HCT116 (cell line): ENCODE results near the gene MEAK7. TPM values are rescaled to one million over a fixed set of nuclear protein-coding genes. Genes with fewer than 3 reads are reported as not detected.
A peak's percentile ranks its signal among the peaks of the same experiment; 100 is the strongest.

Experiments used
- ATAC-seq: fragments of 200-7000 bp; cut with Tn5 transposase; 2 replicates; pipeline ENCODE4 v1.9.1; 2020; ENCODE audit warnings: mild to moderate bottlenecking, moderate library complexity
- BruUV-seq: library from RNA; stranded (reverse); fragments of 400-500 nt; replicated peaks from 2 replicates; lab custom pipeline; 2021; lab: Mats Ljungman, UMichigan
- CTCF ChIA-PET: fragments of 300-600 bp; sonication (Branson Sonifier 250); formaldehyde crosslinking; loops from one replicate; lab custom pipeline; 2021; ENCODE audit warnings: antibody characterized with exemption; lab: Charles Lee
- POLR2A ChIA-PET: fragments of 300-600, 350-600 bp; sonication (Branson Sonifier 250); formaldehyde crosslinking; loops from one replicate; lab custom pipeline; 2021; ENCODE audit warnings: antibody characterized with exemption; lab: Charles Lee
- RAD21 ChIA-PET, 2 experiments: fragments of 300-600 bp; sonication (Branson Sonifier 250); formaldehyde crosslinking; loops; one replicate each; lab custom pipeline; 2023; ENCODE audit warnings: low total read pairs in 2 of 2; ENCODE audit not compliant: uncharacterized antibody in 2 of 2, unreplicated experiment in 2 of 2, low non-redundant PET in 1 of 2; lab: Charles Lee
- DNase-seq: peaks from one replicate; pipeline ENCODE4 v3.0.0-alpha.2; 2010; ENCODE audit warnings: low read depth, low spot score
- H2AFZ ChIP-seq: fragments of 200-600 bp; shearing (Covaris generic), sonication (generic); 2 replicates; pipeline ENCODE4 v1.6.1; 2017; ENCODE audit warnings: low read depth, mixed run types, mixed read lengths, antibody characterized with exemption, low read length; ENCODE audit not compliant: poor library complexity, severe bottlenecking
- H3K27ac ChIP-seq: 2 replicates; pipeline ENCODE4 v1.5.1; 2012; ENCODE audit warnings: low read depth, low read length
- H3K27me3 ChIP-seq: fragments of 200-600 bp; sonication (generic); 2 replicates; pipeline ENCODE4 v1.6.1; 2016; ENCODE audit warnings: mixed run types, low read length, mixed read lengths; ENCODE audit not compliant: insufficient read depth
- H3K36me3 ChIP-seq, 2 experiments: fragments of 200-500 bp in 1 of 2; fragments of 200-600 bp in 1 of 2; sonication (Bioruptor generic) in 1 of 2; sonication (generic) in 1 of 2; 2 replicates each; pipeline versions ENCODE4 v1.5.1 to v1.6.1; 2014 to 2016; ENCODE audit warnings: low read length in 2 of 2, inconsistent platforms in 1 of 2, mixed read lengths in 1 of 2, mixed run types in 1 of 2; ENCODE audit not compliant: insufficient read depth in 2 of 2, control insufficient read depth in 1 of 2
- H3K4me1 ChIP-seq, 2 experiments: fragments of 200-600 bp in 1 of 2; sonication (generic) in 1 of 2; 2 replicates each; pipeline versions ENCODE4 v1.5.1 to v1.6.1; 2012 to 2017; ENCODE audit warnings: low read length in 2 of 2, inconsistent platforms in 1 of 2, mild to moderate bottlenecking in 1 of 2, mixed read lengths in 1 of 2, mixed run types in 1 of 2, moderate library complexity in 1 of 2; ENCODE audit not compliant: insufficient read depth in 2 of 2, control insufficient read depth in 1 of 2
- H3K4me2 ChIP-seq: fragments of 200-600 bp; sonication (generic); 2 replicates; pipeline ENCODE4 v1.6.1; 2017; ENCODE audit warnings: mixed run types, low read length, mixed read lengths
- H3K4me3 ChIP-seq, 2 experiments: fragments of 200-600 bp in 1 of 2; sonication (generic) in 1 of 2; replicated peaks in 1 of 2; 2 replicates each; pipeline ENCODE4 v1.5.1; 2011 to 2016; ENCODE audit warnings: low read length in 2 of 2, control low read depth in 1 of 2, low read depth in 1 of 2, mild to moderate bottlenecking in 1 of 2, mixed read lengths in 1 of 2, mixed run types in 1 of 2
- H3K79me2 ChIP-seq: fragments of 200-600 bp; sonication (generic); 2 replicates; pipeline ENCODE4 v1.6.1; 2017; ENCODE audit warnings: mild to moderate bottlenecking, mixed run types, low read length, moderate library complexity, mixed read lengths; ENCODE audit not compliant: insufficient read depth
- H3K9ac ChIP-seq: fragments of 200-600 bp; sonication (generic); 2 replicates; pipeline ENCODE4 v1.6.1; 2016; ENCODE audit warnings: low read length, mixed read lengths
- H3K9me2 ChIP-seq: fragments of 200-600 bp; sonication (generic), shearing (Covaris generic); 2 replicates; pipeline ENCODE4 v1.6.1; 2017; ENCODE audit warnings: mixed run types, mild to moderate bottlenecking, moderate library complexity; ENCODE audit not compliant: insufficient read depth
- H3K9me3 ChIP-seq, 2 experiments: fragments of 200-500 bp in 1 of 2; fragments of 200-600 bp in 1 of 2; sonication (Bioruptor generic) in 1 of 2; sonication (generic) in 1 of 2; 2 replicates each; pipeline ENCODE4 v1.6.1; 2014 to 2017; ENCODE audit warnings: low read length in 2 of 2, mixed read lengths in 2 of 2, inconsistent platforms in 1 of 2, low read depth in 1 of 2, mild to moderate bottlenecking in 1 of 2, mixed run types in 1 of 2, moderate library complexity in 1 of 2; ENCODE audit not compliant: control insufficient read depth in 1 of 2, insufficient read depth in 1 of 2
- H4K20me1 ChIP-seq: fragments of 200-600 bp; sonication (generic), shearing (Covaris generic); 2 replicates; pipeline ENCODE4 v1.6.1; 2017; ENCODE audit warnings: mixed run types, mild to moderate bottlenecking, moderate library complexity; ENCODE audit not compliant: insufficient read depth
- ATF3 ChIP-seq: IDR thresholded peaks from 2 replicates; pipeline ENCODE4 v1.6.1; 2012
- CEBPB ChIP-seq: IDR thresholded peaks from 2 replicates; pipeline ENCODE4 v1.6.1; 2012; ENCODE audit warnings: low read depth
- CTCF ChIP-seq, 3 experiments: fragments of 200-600 bp in 1 of 3; sonication (generic) in 1 of 3; IDR thresholded peaks in 2 of 3; conservative IDR thresholded peaks in 1 of 3; 2 replicates each; pipeline ENCODE4 v1.5.1; 2012 to 2017; ENCODE audit warnings: low read depth in 2 of 3, low read length in 2 of 3, antibody characterized with exemption in 1 of 3, borderline replicate concordance in 1 of 3, control low read depth in 1 of 3, mild to moderate bottlenecking in 1 of 3, mixed read lengths in 1 of 3, mixed run types in 1 of 3, moderate library complexity in 1 of 3; ENCODE audit not compliant: insufficient read depth in 1 of 3
- EGR1 ChIP-seq: IDR thresholded peaks from 2 replicates; pipeline ENCODE4 v1.6.1; 2012; ENCODE audit warnings: low read depth
- MAX ChIP-seq: IDR thresholded peaks from 2 replicates; pipeline ENCODE4 v1.6.1; 2012
- POLR2AphosphoS5 ChIP-seq: IDR thresholded peaks from 2 replicates; pipeline ENCODE4 v1.6.1; 2011; ENCODE audit warnings: mild to moderate bottlenecking, low read depth, low read length, moderate library complexity
- SIN3A ChIP-seq: IDR thresholded peaks from 2 replicates; pipeline ENCODE4 v1.6.1; 2012; ENCODE audit warnings: low read depth
- TCF7L2 ChIP-seq: IDR thresholded peaks from 2 replicates; pipeline ENCODE4 v1.7.0; 2011; ENCODE audit warnings: borderline replicate concordance, inconsistent platforms; ENCODE audit not compliant: insufficient read depth, insufficient read length; ENCODE audit errors: extremely low read depth
- ZFX ChIP-seq: fragments of 450-650 bp; IDR thresholded peaks from 2 replicates; pipeline ENCODE4 v1.6.1; 2017
- ZNF274 ChIP-seq: fragments of 200-500 bp; sonication (Bioruptor generic); IDR thresholded peaks from 2 replicates; pipeline ENCODE4 v1.6.1; 2014; ENCODE audit warnings: mild to moderate bottlenecking, low read depth, low read length, inconsistent platforms
- intact Hi-C: fragments of 100-400 bp; cut with micrococcal nuclease; formaldehyde crosslinking; loops from 2 replicates; pipeline ENCODE4 v1.10.0; 2022
- total RNA-seq: library from RNA; stranded (reverse); gene quantifications from one replicate; pipeline ENCODE4 v1.2.1, GENCODE V29; 2021; ENCODE audit not compliant: unreplicated experiment

MEAK7 gene
- total RNA-seq, 1 experiment from 2014 or later = 32.2 TPM

- no peaks in the 10 kb centered on the region for H3K9me3 ChIP-seq
- H3K9me2 ChIP-seq = no peaks in the 10 kb centered on the region
- ChIA-PET RAD21 (interaction anchor here (1.4 to 2.1 kb wide), 4 partner anchors 11 to 228 kb away, joined by 4 to 10 read pairs (median 6); no protein-coding TSS in a partner anchor), CTCF (interaction anchor here (0.8 to 3.1 kb wide), 28 partner anchors 9 to 552 kb away, joined by 3 to 40 read pairs (median 5); partner anchors contain the start of genes COTL1, MBTPS1, OSGIN1 and TAF1C), POLR2A (interaction anchor here (1.3 to 1.5 kb wide), 3 partner anchors 114 to 389 kb away, joined by 3 to 5 read pairs (median 5); partner anchors contain the start of gene MBTPS1)
- H3K9ac ChIP-seq = peak overlapping the region; percentile 93
- no peaks in the 10 kb centered on the region for H4K20me1 ChIP-seq
- intact Hi-C loops = loop anchor here (1.0 to 10.0 kb wide), 2 partner anchors 228 to 551 kb away; partner anchors contain the start of gene OSGIN1
- no peak for ATAC-seq
- H3K79me2 ChIP-seq = peaks cover 22% of the 10 kb centered on the region
- peaks cover 47 to 60% of the 10 kb centered on the region in 2 experiments for H3K4me1 ChIP-seq
- DNase-seq = no peak
- H3K36me3 ChIP-seq = no peaks in the 10 kb centered on the region; a peak in 1 of 4 replicates
- no TSS peak for BruUV-seq
- no peaks in the 10 kb centered on the region for H3K27me3 ChIP-seq
- peak overlapping the region; percentile 95 for H3K4me2 ChIP-seq
- peak overlapping the region; percentile 88 to 98 for H3K4me3 ChIP-seq
- H3K27ac ChIP-seq = peak overlapping the region; percentile 82
- TF ChIP-seq ZFX (no peak), POLR2AphosphoS5 (no peak), ATF3 (no peak), ZNF274 (no peak), MAX (no peak), CTCF (IDR thresholded peaks at IDR 0.05 in 2 of 3, conservative IDR thresholded peaks at IDR 0.05 in 1 of 3; ENCODE audit: borderline replicate concordance in 1 of 3, insufficient read depth in 1 of 3, low read depth in 2 of 3, low read length in 2 of 3) (no peak), TCF7L2 (no peak), SIN3A (no peak), CEBPB (no peak), EGR1 (no peak)
- no peak overlapping the region for H2AFZ ChIP-seq
Observed at GRCh38 chr16:84505249-84506187, 1.1 kb upstream of the MEAK7 start.
